AML-193 (cell line): ENCODE results near the gene C9orf57.
A peak's percentile ranks its signal among the peaks of the same experiment; 100 is the strongest.
"Not testable (repeated sequence)": the region's sequence is repeated elsewhere in the genome, so short reads cannot be mapped to it uniquely, and the experiment has no call there.

Experiments
- DNase-seq, 2 experiments: peaks; one replicate each; lab custom pipeline; 2025; lab: John Stamatoyannopoulos, UW

The C9orf57 gene

GRCh38 chr9:72023596-72023995 lies 36.8 kb downstream of the C9orf57 start:
- no peak for DNase-seq

GRCh38 chr9:72022841-72023240 lies 37.6 kb downstream of the C9orf57 start:
- DNase-seq = peak in 1 of 2 experiments; percentile 4

GRCh38 chr9:72013292-72013760 lies 47.1 kb downstream of the C9orf57 start:
- DNase-seq = no peak

- DNase-seq = no peak
Measured at GRCh38 chr9:72012646-72013045, 47.8 kb downstream of the C9orf57 start.

- not testable (repeated sequence) for DNase-seq
Measured at GRCh38 chr9:72007726-72008125, 52.7 kb downstream of the C9orf57 start.

GRCh38 chr9:72006501-72006900 lies 53.9 kb downstream of the C9orf57 start:
- DNase-seq = no peak

- no peak for DNase-seq
Measured at GRCh38 chr9:72005451-72005850, 55.0 kb downstream of the C9orf57 start.
